ENCODE measurements around the gene SRCIN1.

SRCIN1 gene

GRCh38 chr17:38606646-38607611 is 1.2 kb upstream of the SRCIN1 start:
- TF ChIP-seq TCF4 (CRISPR knock-in tag; IDR thresholded peaks at IDR 0.05; ENCODE audit: borderline replicate concordance) (no peak), ESRRG (CRISPR knock-in tag; IDR thresholded peaks at IDR 0.05) (no peak), PATZ1 (CRISPR knock-in tag; IDR thresholded peaks at IDR 0.05; ENCODE audit: borderline replicate concordance) (no peak), OSR1 (CRISPR knock-in tag; IDR thresholded peaks at IDR 0.05) (no peak), ZFP30 (CRISPR knock-in tag; IDR thresholded peaks at IDR 0.05) (no peak), SNAI2 (CRISPR knock-in tag; IDR thresholded peaks at IDR 0.05) (no peak), CREB5 (CRISPR knock-in tag; IDR thresholded peaks at IDR 0.05; ENCODE audit: low read depth) (no peak)
- ATAC-seq: no peak

GRCh38 chr17:38605411-38605840 is 326 bp downstream of the SRCIN1 start:
- no peak for ATAC-seq
- no peak for TF ChIP-seq ZNF70 (CRISPR knock-in tag; IDR thresholded peaks at IDR 0.05)
- TF ChIP-seq SNAI2 (CRISPR knock-in tag; IDR thresholded peaks at IDR 0.05): no peak
- no peak for TF ChIP-seq TOX (CRISPR knock-in tag; IDR thresholded peaks at IDR 0.05; ENCODE audit: borderline replicate concordance)
- no peak for TF ChIP-seq CSRNP3 (CRISPR knock-in tag; IDR thresholded peaks at IDR 0.05)
- no peak for TF ChIP-seq ARNTL (CRISPR knock-in tag; IDR thresholded peaks at IDR 0.05; ENCODE audit: borderline replicate concordance, low read depth)
- no peak for TF ChIP-seq TSHZ2 (CRISPR knock-in tag; IDR thresholded peaks at IDR 0.05)
- no peak for TF ChIP-seq CREB5 (CRISPR knock-in tag; IDR thresholded peaks at IDR 0.05; ENCODE audit: low read depth)
- no peak for TF ChIP-seq RARB (CRISPR knock-in tag; IDR thresholded peaks at IDR 0.05)
- no peak for TF ChIP-seq PATZ1 (CRISPR knock-in tag; IDR thresholded peaks at IDR 0.05; ENCODE audit: borderline replicate concordance)

- ATAC-seq: no peak
- no peak for TF ChIP-seq TCF4 (CRISPR knock-in tag; IDR thresholded peaks at IDR 0.05; ENCODE audit: borderline replicate concordance)
- TF ChIP-seq BACH2 (CRISPR knock-in tag; IDR thresholded peaks at IDR 0.05; ENCODE audit: borderline replicate concordance): no peak
These were observed 1.0 kb downstream of the SRCIN1 start for GRCh38 chr17:38604479-38605403.

All from SK-N-SH treated with all-trans-retinoic acid at 6 μM for 48 hours (cell line).